Middle frontal gyrus (tissue), 1 donor: ENCODE measurements around the gene CCT7.
"Not testable (repeated sequence)": the region's sequence is repeated elsewhere in the genome, so short reads cannot be mapped to it uniquely, and the experiment has no call there.

Experiments
- DNase-seq: peaks from one replicate; pipeline ENCODE4 v3.0.0-alpha.2; 2015; ENCODE audit warnings: low spot score; ENCODE audit errors: extremely low spot score

Gene CCT7

DNA sequence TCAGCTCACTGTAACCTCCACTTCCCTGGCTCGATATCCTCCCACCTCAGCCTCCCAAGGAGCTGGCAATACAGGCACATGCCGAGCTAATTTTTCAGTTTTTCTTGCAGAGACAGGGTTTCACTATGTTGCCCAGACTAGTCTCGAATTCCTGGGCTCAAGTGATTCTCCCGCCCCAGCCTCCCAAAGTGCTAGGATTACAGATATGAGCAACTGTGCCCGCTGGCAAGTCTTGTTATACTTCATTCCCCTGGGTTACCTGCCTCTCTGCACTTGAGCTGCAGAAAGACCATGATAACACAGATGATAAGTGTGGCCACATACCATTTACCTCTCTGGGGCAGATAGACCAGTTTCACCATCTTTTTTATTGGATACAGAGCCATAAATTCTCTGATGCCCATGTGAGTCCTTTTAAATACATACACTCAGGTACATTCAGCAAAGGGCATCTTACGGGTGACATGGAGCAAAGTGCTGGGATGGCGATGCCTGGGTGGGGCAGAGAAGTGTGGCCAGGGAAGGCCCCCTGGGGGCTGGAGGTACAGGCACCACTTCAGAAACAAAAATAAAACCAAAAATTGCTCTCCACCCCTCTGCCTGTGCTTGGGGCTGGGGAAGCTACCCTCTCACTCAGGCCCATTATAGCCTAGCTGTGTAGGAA lies 20.4 kb downstream of the CCT7 start:
- DNase-seq: no peak

DNA sequence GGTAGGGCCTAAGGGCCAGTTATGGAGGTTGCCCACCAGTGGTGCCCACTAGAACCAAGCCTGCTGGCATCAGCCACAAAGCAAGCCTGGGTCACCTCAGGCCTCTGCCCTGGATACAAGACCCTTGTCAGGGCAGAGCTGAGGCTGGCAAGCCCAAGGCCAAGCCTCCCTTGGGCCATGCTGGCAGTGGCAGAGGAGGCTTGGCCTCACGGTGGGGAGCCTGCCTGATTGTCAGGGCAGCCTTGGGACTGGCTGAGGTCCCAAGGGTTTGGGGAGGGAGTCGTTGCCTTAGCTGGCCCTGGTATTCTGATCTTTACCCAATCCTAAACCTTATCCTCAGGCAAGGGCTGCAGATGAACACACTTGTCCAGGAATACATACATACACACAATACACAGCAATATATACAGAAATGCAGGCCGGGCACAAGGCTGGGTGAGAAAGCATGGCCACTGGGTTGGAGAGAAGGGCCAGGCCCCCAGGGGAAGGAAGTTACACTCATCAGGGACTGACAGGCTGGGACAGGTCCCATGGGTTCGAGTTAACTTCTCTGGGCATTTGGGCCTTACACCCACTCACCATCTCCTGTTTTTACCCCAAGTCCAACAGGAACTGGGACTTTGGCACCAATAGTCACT lies 21.0 kb downstream of the CCT7 start:
- DNase-seq: no peak

DNA sequence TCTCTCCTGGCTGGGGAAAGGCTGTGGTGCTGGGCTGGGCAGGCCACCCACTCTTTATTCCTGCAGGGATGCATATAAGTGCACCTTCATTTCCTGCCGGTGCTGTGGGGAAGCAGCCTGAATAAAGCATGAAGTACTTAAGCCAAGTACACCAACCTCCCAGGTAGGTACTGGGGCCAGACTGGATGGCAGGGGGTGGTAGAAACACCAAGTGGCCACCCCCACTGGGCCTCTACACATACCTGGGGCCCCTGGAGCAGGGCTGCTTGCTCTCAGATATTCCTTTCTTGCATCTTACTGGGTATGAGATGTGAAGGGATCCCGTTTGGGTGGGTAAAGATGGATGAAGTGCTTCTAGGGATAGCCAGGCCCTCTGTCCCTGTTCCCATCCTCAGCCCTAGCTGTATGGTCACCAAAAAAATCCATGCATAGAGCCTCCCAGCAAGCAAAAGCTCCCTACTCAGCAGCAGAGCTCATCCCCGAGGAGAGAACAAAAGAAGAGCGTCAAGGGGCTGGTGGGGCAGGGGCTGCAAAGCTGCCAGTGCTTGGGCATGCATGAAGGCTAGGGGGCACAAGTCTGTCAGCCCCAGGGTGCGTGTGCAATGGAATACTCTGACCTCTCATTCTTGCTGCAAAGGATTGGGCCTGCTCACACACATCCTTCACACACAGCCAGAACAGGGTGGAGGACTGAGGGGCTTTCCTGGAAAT lies 22.0 kb downstream of the CCT7 start:
- DNase-seq: no peak

DNA sequence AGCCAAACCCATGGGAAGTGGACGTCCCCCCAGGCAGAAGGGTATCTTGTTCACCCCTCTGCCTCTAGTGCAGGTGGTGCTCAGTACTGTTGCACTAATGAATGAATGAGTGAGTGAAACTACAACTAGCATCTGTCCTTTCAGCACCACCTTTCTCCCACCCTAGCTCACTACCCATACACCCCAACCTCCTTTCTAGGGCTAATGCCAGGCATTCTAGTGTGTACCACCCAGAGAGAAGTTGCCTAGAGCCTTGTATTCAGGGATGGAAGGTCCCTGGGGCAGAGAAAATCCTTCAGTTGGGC lies 22.5 kb downstream of the CCT7 start:
- DNase-seq: no peak

DNA sequence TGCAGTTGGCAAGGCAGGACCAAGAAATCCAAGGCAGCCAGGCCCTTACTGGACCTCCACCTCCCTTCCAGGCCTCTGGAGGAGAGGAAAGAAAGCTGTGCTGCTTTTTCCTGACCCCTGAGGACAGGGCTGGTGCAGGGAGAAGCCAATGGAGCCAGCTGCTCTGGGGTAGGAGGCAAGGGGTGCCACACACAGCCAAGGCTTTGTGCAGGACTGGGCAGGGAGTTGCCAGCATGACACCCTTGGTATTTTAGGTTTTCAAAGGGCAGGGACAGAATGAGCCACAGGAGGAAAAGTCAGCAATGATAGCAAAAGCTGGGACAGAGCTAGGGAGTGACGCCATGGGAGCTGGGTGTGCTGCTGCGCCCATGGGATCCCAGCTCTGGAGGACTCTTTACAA lies 22.9 kb downstream of the CCT7 start:
- DNase-seq: no peak

DNA sequence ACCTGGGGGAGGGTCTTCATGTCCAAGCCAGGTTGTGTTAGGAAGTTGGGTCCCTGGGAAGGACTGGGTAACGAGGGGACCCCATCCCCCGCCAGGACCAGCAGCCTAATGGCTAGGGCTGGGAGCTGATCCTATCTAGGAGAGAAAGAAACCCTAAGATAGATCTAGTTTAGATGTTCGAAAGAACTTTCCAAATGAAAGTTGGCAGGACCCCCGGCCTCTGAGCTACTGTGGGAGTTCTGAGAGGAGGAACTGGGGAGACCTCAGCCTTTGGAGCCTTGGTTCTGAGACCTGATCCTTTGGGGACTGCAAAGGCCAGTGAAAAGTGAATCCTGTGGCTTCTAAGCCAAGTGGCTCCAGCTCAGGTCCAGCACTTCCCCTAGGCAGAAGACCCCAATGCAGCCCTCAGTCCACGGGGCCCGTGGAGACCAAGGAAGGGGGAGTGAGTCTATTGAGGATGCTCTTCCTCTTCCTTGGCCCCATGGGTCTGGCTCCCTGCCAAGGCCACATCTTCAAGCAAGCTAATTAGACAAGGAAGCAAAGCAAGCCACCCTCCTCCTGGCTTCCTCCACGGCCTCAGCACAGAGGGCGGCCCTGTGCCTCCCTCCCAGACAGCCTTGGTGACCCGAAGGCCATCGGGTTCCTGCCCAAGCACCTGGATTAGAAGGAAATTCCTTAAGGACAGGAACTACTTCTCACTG lies 23.5 kb downstream of the CCT7 start:
- DNase-seq: no peak

DNA sequence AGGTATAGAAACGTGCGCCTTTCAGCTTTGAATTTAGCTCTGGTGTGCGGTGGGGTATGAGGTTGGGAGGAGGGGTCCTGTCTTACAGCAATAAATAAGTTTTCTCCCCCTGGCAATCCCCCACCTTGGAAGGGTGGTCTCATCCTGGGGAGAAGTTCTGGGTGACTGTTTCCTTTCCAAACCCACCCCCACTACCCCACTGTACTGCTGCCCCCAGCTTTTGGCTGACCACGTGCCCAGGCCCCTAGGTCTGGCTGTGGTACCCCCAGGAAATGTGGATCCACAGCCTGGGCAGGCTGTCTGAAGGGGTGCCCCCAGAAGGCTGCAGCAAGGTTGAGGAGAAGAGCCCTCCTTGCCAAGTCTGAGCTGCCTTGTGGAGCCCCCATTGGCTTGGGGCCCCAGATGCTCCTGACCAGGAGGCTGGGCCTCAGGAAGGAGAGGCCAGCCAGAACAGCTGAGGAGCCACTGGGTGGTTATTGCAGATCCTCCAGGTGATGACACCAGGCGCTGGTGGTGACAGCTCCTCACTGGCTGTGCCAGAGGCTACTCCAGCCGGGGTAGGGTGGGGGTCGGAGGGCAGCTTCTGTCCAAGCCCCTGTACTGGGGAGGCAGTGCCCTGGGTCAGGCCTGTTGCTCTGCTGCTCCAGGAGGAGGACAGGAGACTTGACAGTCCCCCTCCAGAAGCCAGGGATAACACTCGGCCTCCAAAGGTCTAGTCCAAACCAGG lies 24.2 kb downstream of the CCT7 start:
- no peak for DNase-seq

DNA sequence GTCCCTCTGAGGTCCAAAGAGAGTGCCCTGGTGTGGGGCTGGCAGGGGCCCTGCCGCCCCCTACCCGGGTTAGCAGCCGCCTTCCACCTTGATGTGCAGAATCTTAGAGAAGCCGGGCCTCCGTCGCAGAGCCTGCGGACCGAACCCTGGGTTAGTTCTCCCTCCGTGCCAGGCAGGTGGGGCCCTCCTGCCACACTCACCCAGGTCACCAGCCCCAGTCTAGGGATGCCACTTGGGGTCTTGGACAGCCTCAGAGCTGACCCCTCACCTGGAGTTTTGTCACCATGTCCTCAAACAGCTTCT lies 24.8 kb downstream of the CCT7 start:
- DNase-seq: no peak

DNA sequence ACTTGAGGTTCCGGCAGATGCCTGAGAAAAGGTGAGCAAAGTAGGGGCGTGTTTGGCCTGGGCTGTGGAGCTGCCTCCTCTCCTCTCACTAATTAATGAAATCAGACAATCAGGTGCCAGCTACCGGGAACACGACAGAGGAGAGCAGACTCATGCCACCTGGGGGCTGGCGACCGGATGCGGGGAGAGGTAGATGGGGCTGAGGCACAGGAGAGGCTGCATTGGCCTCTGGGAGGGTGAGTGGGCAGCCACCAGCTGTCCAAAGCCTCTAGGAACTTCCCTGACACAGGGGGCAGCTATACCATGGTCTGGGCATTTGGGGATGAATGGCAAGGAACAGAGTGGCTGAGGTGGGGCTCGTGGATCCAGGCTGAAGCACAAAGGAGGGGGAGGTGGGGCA lies 25.2 kb downstream of the CCT7 start:
- DNase-seq: no peak

DNA sequence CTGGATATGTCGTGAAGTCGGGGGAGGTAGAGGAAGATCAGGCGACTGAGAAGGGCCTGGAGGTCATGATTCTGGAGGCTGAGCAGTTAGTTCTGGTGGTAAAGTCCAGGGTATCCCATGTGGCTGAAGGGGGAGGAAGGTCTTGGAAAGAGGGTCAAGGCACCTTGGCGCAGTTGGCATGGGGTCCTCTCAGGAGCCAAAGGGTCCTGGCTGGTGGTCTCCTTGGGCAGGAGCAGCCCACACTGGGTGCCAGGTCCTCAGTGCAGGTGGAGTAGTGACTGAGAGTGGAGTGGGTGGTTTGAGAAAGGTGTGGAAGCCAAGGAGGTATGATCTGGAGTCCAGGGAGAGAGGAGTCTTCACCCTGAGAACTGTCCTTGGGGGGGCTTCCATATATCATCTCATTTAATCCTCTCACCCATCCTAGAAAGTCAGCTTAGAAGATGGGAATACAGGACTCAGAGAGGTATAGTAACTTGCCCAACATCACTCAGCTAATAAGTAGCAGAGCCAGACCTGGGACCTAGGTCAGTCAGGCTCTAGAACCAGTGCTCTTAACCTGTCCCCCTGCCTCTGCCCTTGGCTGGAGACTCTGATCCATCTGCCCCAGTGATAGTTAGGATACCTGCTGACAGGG lies 25.7 kb downstream of the CCT7 start:
- no peak for DNase-seq

DNA sequence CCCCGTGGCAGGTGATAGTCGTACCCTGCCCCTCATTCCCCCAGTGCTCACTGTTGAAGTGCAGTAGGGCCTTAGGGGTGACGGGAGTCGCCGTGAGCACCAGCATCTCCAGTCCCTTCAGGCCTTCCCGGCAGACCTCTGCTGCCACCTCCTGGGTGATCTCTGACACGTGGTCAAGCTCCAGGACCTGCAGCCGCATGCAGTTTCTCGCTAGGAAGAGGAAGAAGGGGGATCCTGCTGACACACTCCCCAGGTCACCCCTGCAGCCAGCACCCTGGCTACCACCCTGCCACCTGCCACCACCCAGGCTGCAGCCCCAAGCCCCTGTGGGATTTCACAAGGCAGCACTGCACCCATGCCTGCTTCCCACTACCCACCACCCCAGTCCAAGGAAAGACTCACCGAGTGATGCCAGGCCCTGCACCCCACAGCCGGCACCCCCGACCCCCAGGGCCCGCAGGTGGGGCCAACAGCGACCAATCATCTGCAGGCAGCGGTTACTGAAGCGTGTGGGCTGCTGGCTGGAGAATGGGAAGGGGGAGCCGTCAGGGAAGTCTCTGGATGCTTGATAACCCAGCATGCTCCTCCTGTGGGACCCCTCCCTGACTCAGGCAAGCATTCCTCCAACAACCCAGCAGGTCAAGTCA lies 26.4 kb downstream of the CCT7 start:
- DNase-seq: no peak

DNA sequence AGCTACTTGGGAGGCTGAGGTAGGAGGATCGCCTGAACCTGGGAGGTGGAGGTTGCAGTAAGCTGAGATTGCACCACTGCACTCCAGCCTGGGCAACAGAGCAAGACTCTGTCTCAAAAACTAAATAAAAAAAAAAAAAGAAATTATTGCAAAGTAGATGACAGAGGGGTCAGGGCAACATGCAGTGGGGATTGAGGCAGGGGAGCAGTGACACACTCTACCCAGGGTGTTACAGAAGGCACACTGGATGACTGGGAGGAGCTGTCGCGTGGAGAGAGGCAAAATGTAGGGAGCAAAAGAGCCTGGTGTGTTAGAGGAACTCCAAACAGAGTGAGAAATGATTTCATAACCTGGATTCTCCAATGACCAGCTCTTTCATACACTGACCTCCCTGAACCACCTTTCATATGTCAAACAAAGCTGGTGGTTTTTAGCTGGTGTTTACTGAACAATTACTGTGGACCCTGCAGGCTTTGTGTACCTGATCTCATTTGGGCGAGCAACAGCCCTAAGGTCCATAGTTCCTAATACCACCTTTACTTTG lies 28.1 kb downstream of the CCT7 start:
- DNase-seq: no peak

DNA sequence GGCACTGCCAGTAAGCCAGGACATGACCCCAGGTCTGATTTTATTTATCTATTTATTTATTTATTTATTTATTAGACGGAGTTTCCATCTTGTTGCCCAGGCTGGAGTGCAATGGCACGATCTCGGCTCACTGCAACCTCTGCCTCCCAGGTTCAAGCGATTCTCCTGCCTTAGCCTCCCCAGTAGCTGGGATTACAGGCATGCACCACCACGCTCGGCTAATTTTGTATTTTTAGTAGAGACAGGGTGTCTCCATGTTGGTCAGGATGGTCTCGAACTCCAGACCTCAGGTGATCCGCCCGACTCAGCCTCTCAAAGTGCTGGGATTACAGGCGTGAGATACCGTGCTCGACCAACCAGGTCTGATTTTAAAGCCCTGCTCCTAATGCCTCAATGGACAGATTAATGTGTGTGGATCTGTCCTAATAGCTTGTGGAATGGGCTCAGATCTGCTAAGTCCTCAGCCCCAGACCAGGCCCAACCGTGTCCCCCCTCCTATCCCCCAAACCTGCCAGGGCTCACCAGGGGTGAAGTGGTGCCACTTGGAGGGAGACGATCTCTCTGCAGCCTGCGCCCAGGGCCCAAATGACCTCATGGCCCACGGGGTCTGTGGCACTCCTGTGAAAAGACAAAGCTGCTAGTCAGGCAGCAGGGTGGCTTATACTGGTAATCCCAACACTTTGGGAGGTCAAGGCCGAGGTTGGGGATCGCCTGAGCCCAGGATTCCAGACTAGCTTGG lies 28.8 kb downstream of the CCT7 start:
- not testable (repeated sequence) for DNase-seq

DNA sequence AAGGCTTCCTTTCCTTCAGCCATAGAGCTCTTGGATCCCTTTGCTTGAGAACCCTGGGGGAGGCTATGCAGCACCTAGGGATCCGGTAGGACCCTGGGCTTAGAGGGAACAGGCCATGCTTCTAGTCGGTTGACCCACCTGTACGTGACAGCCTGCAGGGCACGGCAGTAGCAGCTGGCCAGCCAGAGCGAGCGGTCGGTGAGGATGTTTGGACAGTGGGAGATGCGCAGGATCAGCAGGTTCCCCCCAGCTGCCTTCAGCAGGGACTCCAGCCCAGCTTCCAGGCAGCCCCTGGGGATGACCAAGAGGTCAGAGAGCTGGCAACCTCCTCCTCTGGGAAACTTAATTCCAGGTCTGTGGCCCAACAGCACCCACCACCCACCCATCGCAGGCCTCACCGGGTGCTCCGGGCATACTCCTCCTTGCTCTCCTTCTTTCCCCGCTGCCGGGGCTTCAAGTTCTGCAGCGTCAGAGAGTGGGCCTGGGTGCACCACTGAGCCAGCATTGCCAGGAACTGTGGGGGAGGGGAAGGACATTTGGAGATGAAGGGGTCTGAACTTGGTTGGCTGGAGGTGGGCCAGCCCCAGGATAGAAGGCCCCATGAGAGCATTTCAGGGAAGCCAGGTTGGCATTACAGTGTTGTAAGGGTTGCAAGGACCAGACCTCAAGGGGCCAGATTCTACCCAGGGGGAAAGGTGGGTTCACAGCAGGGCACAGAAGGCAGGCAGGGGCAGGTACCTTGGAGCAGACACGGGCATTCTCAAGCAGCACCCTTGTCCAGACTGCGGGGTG lies 29.6 kb downstream of the CCT7 start:
- no peak for DNase-seq

DNA sequence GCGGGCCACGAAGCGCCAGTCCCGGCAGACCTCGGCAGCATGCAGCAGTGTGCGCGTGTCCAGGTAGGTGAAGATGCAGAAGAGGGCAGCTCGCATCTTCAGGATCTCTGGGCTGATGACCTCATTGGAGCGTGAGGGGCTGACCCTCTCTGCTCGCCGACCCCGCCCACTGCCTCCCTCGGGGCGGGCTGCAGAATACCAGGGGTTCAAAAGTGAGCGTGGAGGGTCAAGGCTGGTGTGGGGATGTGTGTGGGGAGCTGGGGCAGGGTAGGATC lies 30.2 kb downstream of the CCT7 start:
- DNase-seq: no peak

DNA sequence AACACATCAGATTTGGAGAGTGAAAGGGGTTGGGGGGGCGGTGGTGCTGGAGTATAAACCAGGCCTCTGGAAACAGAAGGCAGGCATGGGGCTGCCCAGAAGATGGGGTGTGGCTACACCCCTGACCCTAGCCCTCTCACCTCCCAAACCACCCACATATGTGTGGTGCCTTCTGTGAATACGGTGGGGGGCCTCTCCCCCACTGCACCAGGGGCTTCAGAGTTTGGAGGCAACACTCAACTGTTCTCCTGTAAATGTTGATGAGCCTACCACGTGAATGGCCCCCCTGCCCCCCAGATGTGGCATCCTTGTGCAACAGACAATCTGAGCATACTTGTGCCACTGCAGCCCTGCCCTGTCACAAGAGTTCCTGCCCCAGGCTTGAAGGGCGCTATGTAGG lies 30.7 kb downstream of the CCT7 start:
- DNase-seq: no peak

DNA sequence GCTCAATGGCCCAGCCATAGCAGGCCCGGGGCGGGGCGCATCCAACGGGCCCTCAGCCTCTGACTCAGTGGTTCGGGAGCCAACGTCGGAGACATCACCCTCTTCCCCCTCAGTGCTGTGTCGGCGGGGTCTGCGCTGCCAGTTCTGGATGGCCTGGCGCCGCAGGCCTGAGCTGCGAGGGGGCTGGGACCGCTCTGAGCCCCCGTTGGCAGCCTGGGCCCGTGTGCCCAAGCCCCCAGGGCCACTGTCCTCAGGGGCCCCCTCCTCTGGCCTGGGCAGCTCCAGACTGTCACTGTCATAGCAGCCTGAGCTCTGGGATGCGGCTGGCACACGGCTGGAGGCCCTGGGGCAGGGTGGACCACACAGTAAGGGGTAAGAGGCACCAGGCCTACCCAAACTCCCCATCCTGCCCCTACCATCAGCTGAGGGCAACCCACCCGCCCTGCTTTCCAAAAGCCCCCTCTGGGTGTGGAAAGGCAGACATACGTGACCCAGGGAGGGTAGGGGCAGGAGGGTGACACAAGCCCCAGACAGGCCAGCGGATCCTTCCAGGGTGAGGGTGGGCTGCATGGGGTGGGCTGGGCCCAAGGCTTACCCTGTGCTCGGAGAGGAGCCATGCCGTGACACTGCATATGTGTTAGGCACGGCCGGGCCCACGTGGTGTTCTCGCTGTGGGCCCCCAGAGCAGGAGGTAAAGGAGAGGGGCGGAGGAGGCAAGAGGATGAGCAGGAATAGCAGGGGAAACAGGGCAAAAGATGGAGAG lies 31.4 kb downstream of the CCT7 start:
- no peak for DNase-seq

DNA sequence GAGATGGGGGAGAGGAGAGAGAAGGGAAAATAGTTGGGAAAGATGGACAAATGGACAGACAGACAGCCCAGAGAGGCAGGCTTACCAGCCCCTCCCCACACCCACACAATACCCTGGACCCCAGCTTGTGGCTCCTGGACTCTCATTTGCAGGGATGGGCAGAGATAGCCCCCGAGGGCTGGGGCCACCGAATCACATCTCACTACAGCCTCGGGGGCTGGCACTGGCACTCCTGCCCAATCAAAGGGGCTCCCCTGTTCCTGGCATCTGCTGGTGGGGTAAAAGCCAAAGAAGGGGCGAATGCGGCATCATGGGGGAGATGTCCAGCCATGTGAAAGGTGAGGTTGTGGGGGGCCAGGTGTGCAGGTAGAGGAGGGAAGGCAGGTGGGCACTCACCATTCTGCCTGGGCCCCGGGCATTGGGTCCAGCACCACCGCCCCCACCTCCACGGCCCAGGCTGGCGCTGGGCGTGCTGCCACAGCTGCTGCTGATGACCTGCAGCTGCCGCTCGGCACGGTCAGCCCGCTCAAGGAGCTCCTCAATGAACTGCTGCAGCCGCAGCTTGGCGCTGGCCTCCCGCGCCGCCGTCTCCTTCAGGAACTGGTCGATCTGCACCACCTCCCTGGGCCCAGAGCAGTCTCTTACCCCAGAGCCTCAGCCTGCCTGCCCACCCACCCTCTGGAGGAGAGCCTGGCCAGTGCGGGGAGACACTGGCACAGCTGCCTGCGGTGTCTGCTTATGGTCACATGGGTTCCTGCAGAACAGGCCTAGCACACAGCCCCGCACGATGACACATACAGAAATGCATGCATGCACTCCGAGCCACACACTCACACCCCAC lies 32.2 kb downstream of the CCT7 start:
- DNase-seq: peak; percentile 24
